GM18526 (cell line): ENCODE data around the gene TRMO.
A peak's percentile ranks its signal among the peaks of the same experiment; 100 is the strongest.

Source experiments
- POLR2A ChIP-seq: IDR thresholded peaks from 3 replicates; pipeline ENCODE4 v1.6.1; 2011; ENCODE audit not compliant: insufficient read length; ENCODE audit errors: extremely low read depth

The TRMO gene, protein sequence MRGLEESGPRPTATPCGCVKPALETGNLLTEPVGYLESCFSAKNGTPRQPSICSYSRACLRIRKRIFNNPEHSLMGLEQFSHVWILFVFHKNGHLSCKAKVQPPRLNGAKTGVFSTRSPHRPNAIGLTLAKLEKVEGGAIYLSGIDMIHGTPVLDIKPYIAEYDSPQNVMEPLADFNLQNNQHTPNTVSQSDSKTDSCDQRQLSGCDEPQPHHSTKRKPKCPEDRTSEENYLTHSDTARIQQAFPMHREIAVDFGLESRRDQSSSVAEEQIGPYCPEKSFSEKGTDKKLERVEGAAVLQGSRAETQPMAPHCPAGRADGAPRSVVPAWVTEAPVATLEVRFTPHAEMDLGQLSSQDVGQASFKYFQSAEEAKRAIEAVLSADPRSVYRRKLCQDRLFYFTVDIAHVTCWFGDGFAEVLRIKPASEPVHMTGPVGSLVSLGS

DNA sequence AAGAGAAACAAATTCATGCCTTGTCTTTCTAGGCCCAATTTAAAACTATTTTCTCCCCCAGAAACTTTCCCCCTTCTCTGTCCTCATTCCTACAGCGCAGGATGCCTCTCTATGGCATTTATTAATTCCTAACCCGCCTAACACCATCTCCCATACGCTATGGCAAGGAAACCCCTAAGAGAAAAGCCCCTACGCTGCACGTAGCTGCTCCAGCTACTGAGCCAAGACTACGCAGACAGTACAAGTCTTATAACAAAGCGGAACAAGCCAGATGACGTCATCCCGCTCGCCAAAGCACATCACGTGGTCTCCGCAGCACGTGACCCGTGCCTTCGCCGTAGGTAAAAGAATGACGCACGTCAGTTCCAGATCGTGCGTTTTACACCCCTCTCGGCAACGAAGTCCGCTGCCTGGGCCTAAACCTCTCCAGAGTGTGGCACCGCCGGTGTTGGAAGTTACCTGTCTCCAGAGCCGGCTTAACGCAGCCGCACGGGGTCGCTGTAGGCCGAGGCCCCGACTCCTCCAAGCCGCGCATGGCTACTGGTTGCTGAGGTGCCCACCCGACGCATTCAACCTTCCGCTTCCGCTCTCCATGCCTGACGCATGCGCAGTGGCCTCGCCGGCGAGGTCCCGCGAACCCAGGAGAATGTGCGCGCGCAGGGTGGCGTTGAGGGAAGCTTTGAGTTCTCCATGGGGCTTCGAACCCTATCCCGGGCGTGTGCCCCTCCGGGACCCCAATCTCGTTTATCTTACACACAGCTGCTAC, at the start of gene TRMO:
TRMO (minus strand) TSS at position 542 of the 766 bp plus-strand sequence; CDS start at position 535, 7 bp downstream.
- TF ChIP-seq POLR2A = peak; percentile 76

DNA sequence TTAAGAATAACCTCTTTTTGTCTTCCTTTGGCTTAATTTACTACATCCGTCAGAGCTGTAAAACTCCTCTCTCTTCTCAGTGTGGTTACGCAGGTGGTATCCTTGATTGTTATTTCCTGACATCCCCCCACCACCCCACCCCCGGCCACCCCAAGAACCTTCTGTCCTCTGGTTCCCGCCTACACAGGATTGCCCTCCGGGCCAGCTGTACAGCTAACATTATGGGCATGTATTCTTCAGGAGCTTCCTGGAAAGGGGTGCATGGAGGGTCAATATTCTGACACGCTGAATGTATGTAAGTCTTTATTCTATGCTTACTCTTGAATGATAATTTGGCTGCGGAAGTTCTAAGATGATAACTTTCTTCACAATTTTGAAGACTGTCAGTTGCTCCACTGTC, 47.9 kb upstream of the TRMO start:
- TF ChIP-seq POLR2A = no peak

DNA sequence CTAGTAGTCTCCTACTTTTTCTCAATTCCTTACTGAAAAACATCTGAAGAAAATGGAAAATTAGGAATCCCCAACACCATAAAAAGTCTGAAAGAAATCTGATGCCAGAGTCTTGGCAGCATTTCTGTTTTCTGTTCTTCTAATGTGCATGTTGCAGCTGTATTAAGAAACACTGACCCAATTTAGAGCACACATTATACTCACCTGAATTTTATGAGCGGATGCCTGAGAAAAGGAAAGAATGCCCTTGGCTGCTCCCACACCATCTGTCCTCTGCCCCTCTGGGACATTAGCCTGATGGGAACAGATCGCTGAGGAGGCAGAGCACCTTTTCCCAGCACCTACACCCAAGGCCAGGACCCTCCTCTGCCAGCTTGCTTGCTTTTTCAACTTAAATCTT, 46.7 kb upstream of the TRMO start:
- no peak for TF ChIP-seq POLR2A

DNA sequence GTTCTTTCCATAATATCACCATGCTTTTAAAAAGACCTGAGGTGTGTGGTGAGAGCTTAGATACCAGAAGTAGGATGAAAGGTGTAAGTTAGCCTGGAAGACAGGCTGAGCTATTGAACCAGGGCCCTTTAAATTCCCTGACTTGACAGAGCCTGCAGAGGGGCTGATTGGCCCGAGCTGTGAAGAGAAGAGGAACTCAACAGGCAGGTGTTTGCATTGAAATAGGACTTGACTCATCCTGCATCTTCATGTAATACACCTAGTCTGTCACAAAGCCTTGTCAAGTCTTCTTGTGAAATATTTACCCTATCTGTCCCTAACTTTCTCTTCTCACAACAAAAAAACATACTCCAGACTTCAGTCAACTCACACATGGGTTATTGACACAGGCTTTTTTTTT, 44.2 kb upstream of the TRMO start:
- TF ChIP-seq POLR2A = no peak

DNA sequence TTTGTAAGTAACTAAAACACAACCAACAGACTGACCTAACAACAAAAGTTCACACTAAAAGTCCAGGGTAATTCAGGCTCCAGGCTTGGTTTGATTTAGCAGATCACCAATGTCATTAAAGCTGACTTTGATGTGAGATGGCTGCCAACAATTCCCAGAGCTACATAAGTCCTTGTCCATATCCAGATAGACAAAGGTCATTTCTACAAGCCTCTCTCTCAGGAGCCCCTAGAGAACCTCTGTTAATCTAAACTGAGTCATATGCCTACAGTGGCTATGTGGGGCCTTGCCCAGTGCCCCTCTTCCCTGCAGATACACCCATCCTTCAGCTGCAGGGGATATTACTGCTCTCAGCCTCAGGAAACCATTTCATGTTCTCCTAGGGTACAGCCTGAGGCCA, 42.6 kb upstream of the TRMO start:
- no peak for TF ChIP-seq POLR2A

DNA sequence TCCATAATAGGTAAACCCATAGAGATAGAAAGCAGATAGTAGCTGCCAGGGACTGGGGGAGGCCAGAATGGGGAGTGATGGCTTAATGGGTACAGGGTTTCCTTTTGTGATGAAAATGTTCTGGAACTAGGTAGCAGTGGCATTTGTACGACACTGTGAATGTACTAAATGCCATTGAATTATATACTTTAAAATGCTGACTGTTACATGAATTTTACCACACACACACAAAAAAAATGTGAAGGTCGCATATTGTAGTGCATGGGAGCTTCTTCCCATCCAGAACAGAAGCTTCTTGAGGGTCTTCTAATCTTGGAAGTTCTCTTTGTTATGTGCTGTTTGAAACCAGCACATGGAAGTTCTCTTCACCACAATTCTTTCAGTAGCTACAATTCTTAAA, 40.9 kb upstream of the TRMO start:
- TF ChIP-seq POLR2A = no peak

DNA sequence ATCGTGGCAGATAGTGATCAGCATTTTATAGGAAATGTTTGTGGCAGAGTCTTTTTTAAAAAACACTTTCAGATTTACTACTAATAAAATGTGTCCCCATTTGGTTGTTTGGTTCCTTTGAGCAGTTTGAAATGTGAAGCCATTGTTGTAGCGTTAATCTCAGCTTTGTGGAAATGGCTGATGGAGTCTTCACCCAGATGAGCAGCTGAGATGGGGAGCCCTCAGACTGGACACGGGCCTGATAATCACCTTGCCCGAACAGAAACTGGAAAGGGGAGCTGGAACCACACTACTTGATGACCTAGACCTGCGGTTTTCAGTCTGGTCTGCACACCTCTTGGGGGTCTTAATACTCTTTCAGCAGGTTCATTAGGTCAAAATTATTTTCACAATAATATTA, 40.3 kb upstream of the TRMO start:
- TF ChIP-seq POLR2A = no peak

DNA sequence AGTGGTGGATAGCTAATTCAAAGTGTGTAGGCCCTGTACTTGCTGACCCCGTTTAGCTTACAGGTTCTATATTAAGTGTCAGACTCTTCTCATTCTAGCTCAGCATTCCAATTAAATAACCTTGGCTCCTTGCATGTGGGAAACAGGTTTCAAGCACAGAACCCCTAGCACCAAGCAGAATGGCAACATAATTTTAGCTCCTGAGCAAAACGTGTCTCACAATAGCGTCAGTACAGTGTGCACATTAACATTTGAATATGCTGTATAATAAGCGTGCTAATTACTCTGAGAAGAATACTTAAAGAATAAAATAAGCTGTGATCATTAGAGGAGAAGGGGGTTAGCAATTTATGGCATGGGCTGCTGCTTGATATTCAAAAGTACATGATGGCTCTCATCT, 39.8 kb upstream of the TRMO start:
- no peak for TF ChIP-seq POLR2A

DNA sequence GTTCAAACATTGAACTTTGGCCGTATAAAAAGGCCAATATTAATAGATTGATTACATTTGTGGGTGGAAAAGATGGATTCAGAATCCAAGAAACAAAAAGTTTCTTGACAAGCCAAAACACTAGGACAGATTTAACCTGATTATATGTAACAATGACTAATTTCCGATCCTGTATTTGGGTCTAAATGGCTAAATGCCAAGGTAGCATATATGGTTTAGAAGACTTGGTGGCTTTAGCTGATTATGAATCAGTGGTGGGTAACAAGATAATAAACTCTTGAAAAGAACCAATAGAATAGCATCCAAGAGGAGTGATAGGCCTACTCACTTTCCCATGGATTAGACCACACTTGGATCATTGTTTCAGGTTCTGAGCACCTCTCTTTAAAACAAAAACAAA, 39.1 kb upstream of the TRMO start:
- TF ChIP-seq POLR2A = no peak

DNA sequence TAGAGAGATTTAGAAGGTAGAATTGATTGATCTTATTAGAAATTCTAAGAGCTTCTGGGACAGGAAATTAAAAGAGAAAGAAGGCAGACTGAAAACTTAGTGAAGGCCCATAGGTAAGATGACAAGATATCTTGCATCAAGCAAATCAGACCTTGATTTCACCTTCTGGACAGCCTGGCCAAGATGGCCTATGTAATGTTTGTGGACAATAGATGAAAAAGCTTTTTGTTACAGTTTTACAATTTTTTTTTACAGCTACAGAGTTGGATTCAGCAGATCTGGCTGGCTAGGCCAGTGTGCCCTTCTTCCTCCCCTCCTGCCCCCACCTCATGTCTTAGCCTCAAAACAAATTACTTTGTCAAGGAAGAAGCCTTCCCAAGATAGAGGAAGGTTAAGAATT, 37.3 kb upstream of the TRMO start:
- no peak for TF ChIP-seq POLR2A

DNA sequence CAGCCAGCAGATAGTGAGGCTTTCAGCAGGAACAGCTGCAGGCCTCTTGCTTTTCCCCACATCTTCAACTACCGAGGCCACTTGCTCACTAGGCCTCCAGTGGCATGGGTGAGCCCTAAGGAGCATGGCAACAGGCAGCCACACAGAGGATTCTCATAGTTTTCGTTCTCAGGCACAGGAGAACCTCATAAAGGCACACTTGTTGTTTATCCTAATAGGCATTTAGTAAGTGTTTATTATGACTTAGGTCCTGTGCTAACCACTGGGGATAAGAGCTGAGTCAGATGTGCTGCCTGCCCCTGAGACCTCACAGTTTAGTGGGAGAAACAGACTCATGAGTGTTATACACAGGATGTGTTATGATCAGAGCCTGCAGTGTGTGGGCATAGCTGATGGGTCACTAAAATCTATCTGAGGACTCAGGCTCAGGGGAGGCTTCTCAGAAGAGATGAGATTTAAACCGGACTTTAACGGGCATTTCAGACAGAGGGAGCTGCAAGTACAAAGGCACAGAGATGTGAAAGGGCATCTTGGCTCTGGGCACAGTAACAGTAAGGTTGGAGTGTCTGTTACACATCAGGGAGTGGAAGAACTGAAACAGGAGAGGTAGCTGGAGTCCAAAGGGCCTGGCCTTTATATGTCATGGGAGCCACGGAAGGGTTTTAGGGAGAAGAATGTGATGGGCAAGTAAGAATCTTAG, 36.7 kb upstream of the TRMO start:
- no peak for TF ChIP-seq POLR2A

DNA sequence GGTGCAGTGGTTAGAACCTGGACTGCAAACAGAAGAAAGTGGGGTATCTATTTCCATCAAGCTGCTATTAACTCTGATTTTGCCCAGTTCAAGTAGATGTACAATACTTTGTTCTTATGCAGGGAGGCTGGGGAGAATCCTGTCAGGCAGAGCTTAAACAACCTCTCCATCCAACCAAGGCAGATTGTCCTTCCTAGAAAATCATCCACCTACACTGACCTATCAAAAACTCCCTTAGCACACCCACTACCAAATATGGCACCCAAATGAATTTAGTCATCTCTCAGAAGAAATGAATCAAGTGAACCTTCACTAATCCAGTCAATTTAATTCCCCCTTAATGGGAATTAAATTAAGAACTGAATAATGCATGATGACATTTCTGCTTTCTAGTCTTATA, 34.0 kb upstream of the TRMO start:
- no peak for TF ChIP-seq POLR2A

DNA sequence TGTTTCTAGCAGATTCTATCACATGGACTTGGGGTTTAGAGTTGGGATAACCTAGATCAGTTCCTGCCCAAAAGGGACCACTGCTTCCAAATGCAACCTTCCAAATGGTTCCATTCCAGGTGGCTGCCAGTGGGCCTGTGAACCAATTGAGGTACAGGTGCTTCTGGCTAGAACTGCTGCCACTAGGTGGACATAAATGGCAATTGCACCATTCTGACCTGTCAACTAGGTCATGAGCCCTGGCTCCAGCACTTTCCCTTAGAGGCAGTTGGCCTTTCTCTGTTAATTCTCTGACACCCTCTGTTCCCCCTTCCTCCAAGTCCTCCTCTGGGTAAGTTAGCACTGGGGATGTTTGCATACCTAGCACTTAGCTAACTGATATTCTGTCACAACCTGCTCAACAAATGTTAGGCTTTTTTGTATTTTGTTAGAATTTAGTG, 32.3 kb upstream of the TRMO start:
- no peak for TF ChIP-seq POLR2A

DNA sequence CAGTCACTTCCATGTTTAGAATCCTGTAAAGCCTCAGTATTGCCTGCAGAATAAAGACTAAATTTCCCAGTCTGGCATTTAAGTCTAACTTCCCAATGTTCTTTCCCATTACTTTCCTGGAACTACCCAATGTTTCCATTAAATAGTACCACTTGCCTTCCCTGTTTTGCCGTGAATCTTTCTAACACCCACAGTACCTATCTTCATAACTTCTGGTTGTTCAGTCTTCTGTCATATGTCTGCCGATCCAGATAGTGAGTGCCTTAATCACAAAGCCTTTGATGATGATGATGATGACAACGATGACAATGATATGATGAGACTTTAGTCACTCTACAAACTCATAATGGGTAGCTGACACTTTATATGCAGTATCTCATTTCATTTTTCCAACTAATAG, 22.3 kb upstream of the TRMO start:
- no peak for TF ChIP-seq POLR2A

DNA sequence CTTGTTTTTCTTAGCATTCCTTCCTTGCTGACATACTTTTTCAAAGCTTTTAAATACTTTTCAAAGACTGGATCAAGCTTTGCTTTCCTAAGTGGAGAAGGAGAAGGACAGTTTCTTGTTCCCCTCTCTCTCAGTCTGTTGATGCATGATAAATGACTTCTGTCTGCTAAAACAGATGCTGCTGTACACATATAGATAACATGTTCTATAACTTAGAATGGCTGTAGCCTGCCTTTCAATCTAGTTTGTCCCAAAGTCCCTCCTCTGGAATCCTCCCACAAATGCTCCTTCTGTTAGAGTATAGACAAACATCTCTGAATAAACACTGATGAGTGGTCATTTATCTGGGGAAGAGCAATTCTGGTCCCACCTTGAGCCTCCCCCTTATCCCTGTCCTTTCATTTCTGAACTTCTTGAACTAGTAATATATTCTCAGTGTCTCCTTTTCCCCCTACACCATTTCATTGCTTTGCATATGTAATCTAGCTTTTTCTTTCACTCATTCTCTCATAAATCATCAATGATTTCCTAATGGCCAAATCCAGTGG, 21.1 kb upstream of the TRMO start:
- no peak for TF ChIP-seq POLR2A
